ENCODE measurements around the gene POLR1C.

- TF ChIP-seq CTCF (IDR thresholded peaks at IDR 0.05) (no peak), POLR2AphosphoS5 (IDR thresholded peaks at IDR 0.05) (no peak), POLR2A (IDR thresholded peaks at IDR 0.05) (no peak), EP300 (IDR thresholded peaks at IDR 0.05; ENCODE audit: low read depth) (no peak)
Observed at GRCh38 chr6:43515808-43516207, 1.1 kb upstream of the POLR1C start.

Measured in transverse colon (tissue), 4 donors.